Ovary (tissue), 3 donors: ENCODE data around the gene KCNQ5.

Experiments used
- CTCF ChIP-seq, 3 donors: fragments of 450-650 bp in 2 of 3; fragments of 200-600 bp in 1 of 3; IDR thresholded peaks; one replicate each; pipeline versions ENCODE4 v1.5.1 to v1.8.0; 2016 to 2022; ENCODE audit warnings: antibody characterized with exemption in 3 of 3, mild to moderate bottlenecking in 1 of 3
- EP300 ChIP-seq: sonication (generic); formaldehyde crosslinking; IDR thresholded peaks from one replicate; pipeline ENCODE4 v1.6.1; 2017; ENCODE audit warnings: antibody characterized with exemption
- POLR2A ChIP-seq: fragments of 450-650 bp; IDR thresholded peaks from one replicate; pipeline ENCODE4 v1.6.1; 2017; ENCODE audit warnings: antibody characterized with exemption, mild to moderate bottlenecking, moderate library complexity
- donor health status: DM: no; HTN: no; CAD: no.

GRCh38 chr6:72828904-72829303 lies 207.0 kb downstream of the KCNQ5 start:
- TF ChIP-seq CTCF (IDR thresholded peaks at IDR 0.05) (no peak), POLR2A (no peak), EP300 (no peak)
